Measurements from ENCODE around the gene MAPK11. TPM values are rescaled to one million over a fixed set of nuclear protein-coding genes. Genes with fewer than 3 reads are reported as not detected.

Gene MAPK11
- total RNA-seq, 1 donor from 2014 or later: not detected

GRCh38 chr22:50257041-50257440 lies 13.1 kb downstream of the MAPK11 start:
- H4K20me1 ChIP-seq (ENCODE audit: low read depth): peaks cover 46% of the 10 kb centered on the region
- no peaks in the 10 kb centered on the region for H3K9me3 ChIP-seq (ENCODE audit: low read depth)
- Mint-ChIP-seq H3K36me3 (no peaks in the 10 kb centered on the region), H3K4me1 (peaks cover under 1% of the 10 kb centered on the region), H3K4me3 (no peak overlapping the region), H3K27ac (no peak overlapping the region), H3K9me3 (no peaks in the 10 kb centered on the region), H3K27me3 (ENCODE audit: insufficient read depth, low read depth) (peaks cover 7% of the 10 kb centered on the region)
- no peak overlapping the region for H3K9ac ChIP-seq
- no peaks in the 10 kb centered on the region for H3K36me3 ChIP-seq
- H3K27ac ChIP-seq: no peak overlapping the region
- H3K4me3 ChIP-seq: no peak overlapping the region
- peaks cover 18% of the 10 kb centered on the region for H3K27me3 ChIP-seq
- no peak overlapping the region for H3K4me2 ChIP-seq
- no peak overlapping the region for H2AFZ ChIP-seq (replicated peaks)
- H3K4me1 ChIP-seq: peaks cover 3% of the 10 kb centered on the region
- H3K79me2 ChIP-seq (ENCODE audit: low read depth): no peaks in the 10 kb centered on the region
- TF ChIP-seq EZH2 (IDR thresholded peaks at IDR 0.05): no peak
- no peak for TF ChIP-seq EZH2phosphoT487 (IDR thresholded peaks at IDR 0.05)
- TF ChIP-seq CTCF (IDR thresholded peaks at IDR 0.05): no peak
- peaks cover 6% of the 10 kb centered on the region for H3F3A ChIP-seq (ENCODE audit: low read depth)
- DNase-seq (ENCODE audit: low spot score): no peak

- no peaks in the 10 kb centered on the region for H3K4me1 ChIP-seq
- no peak overlapping the region for H3K4me3 ChIP-seq
- Mint-ChIP-seq H3K4me3 (no peak overlapping the region), H3K27me3 (ENCODE audit: insufficient read depth, low read depth) (peaks cover 6% of the 10 kb centered on the region), H3K36me3 (no peaks in the 10 kb centered on the region), H3K9me3 (no peaks in the 10 kb centered on the region), H3K27ac (no peak overlapping the region), H3K4me1 (no peaks in the 10 kb centered on the region)
- H3K36me3 ChIP-seq: no peaks in the 10 kb centered on the region
- H3K9ac ChIP-seq: no peak overlapping the region
- H2AFZ ChIP-seq (replicated peaks): no peak overlapping the region
- H3K27ac ChIP-seq: no peak overlapping the region
- H3K79me2 ChIP-seq (ENCODE audit: low read depth): no peaks in the 10 kb centered on the region
- no peak for TF ChIP-seq CTCF (IDR thresholded peaks at IDR 0.05)
- no peak for TF ChIP-seq EZH2phosphoT487 (IDR thresholded peaks at IDR 0.05)
- TF ChIP-seq EZH2 (IDR thresholded peaks at IDR 0.05): no peak
- no peak for DNase-seq (ENCODE audit: low spot score)
- H4K20me1 ChIP-seq (ENCODE audit: low read depth): peaks cover 52% of the 10 kb centered on the region
- H3K9me3 ChIP-seq (ENCODE audit: low read depth): no peaks in the 10 kb centered on the region
- H3K4me2 ChIP-seq: no peak overlapping the region
- peaks cover 13% of the 10 kb centered on the region for H3F3A ChIP-seq (ENCODE audit: low read depth)
- H3K27me3 ChIP-seq: peaks cover 13% of the 10 kb centered on the region
These were observed 13.8 kb downstream of the MAPK11 start for GRCh38 chr22:50256258-50256862.

- Histone ChIP-seq H3K79me2 (ENCODE audit: low read depth) (no peaks in the 10 kb centered on the region), H3K27me3 (peaks cover 8% of the 10 kb centered on the region), H3F3A (ENCODE audit: low read depth) (peaks cover 14% of the 10 kb centered on the region), H3K27ac (no peak overlapping the region), H3K9me3 (ENCODE audit: low read depth) (no peaks in the 10 kb centered on the region), H3K4me3 (no peak overlapping the region), H3K4me2 (no peak overlapping the region), H3K9ac (no peak overlapping the region), H2AFZ (replicated peaks) (no peak overlapping the region), H3K36me3 (no peaks in the 10 kb centered on the region), H4K20me1 (ENCODE audit: low read depth) (peaks cover 51% of the 10 kb centered on the region), H3K4me1 (no peaks in the 10 kb centered on the region)
- Mint-ChIP-seq H3K36me3 (no peaks in the 10 kb centered on the region), H3K27ac (no peak overlapping the region), H3K27me3 (ENCODE audit: insufficient read depth, low read depth) (peaks cover 6% of the 10 kb centered on the region), H3K9me3 (no peaks in the 10 kb centered on the region), H3K4me1 (no peaks in the 10 kb centered on the region), H3K4me3 (no peak overlapping the region)
- DNase-seq (ENCODE audit: low spot score): no peak
- TF ChIP-seq EZH2phosphoT487 (IDR thresholded peaks at IDR 0.05): no peak
These were observed 14.6 kb downstream of the MAPK11 start for GRCh38 chr22:50255607-50256006.

- peaks cover 6% of the 10 kb centered on the region for H3K27me3 Mint-ChIP-seq (ENCODE audit: insufficient read depth, low read depth)
- Histone ChIP-seq H3K27me3 (peaks cover 3% of the 10 kb centered on the region), H4K20me1 (ENCODE audit: low read depth) (peaks cover 51% of the 10 kb centered on the region), H3K9ac (no peak overlapping the region), H3K9me3 (ENCODE audit: low read depth) (no peaks in the 10 kb centered on the region), H3K4me3 (no peak overlapping the region), H3K79me2 (ENCODE audit: low read depth) (no peaks in the 10 kb centered on the region), H2AFZ (replicated peaks) (no peak overlapping the region), H3K27ac (no peak overlapping the region), H3K36me3 (no peaks in the 10 kb centered on the region), H3K4me2 (no peak overlapping the region), H3F3A (ENCODE audit: low read depth) (peaks cover 18% of the 10 kb centered on the region), H3K4me1 (peaks cover 4% of the 10 kb centered on the region)
- H3K4me1 Mint-ChIP-seq: peaks cover 4% of the 10 kb centered on the region
- TF ChIP-seq CTCF (IDR thresholded peaks at IDR 0.05): no peak
- TF ChIP-seq EZH2 (IDR thresholded peaks at IDR 0.05): no peak
- TF ChIP-seq EZH2phosphoT487 (IDR thresholded peaks at IDR 0.05): no peak
- no peak overlapping the region for H3K4me3 Mint-ChIP-seq
- no peak overlapping the region for H3K27ac Mint-ChIP-seq
- DNase-seq (ENCODE audit: low spot score): no peak
- no peaks in the 10 kb centered on the region for H3K9me3 Mint-ChIP-seq
- H3K36me3 Mint-ChIP-seq: no peaks in the 10 kb centered on the region
These were observed 15.1 kb downstream of the MAPK11 start for GRCh38 chr22:50255099-50255498.
